Measurements from ENCODE around the gene VCAN. TPM values are rescaled to one million over a fixed set of nuclear protein-coding genes. Genes with fewer than 3 reads are reported as not detected.

The VCAN gene
- total and polyA plus RNA-seq, 2 of the 4 experiments (the other 2 are of a cell fraction) = 45.3 to 158 TPM

DNA sequence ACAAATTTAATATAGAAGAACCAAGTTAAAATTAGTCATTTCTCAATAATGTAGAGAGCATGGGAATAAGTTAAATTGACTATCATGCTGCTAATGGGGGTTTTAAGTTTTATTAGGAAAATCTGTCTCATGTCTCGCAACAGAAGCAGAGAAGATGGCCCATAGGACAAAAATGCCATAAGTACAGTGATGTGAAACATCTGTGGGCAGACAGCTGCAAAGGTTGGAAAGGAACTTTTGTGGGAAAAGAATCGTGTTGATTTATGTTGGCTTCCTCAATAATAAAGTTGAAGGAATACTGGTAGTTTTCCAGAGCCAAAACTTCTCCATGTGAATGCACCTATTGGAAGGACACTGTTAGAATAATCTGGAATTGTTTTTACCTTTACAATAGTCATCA, 44.8 kb downstream of the VCAN start:
- intact Hi-C loops (cut with micrococcal nuclease) = loop anchor here (2.0 kb wide), 1 partner anchor 42 kb away; no protein-coding TSS in a partner anchor
- Histone ChIP-seq H3K4me3 (ENCODE audit: insufficient read depth, low read depth, low read length) (no peak overlapping the region), H2AK5ac (ENCODE audit: low read depth, low read length) (no peak overlapping the region), H4K5ac (ENCODE audit: low read depth, low read length) (no peak overlapping the region), H3K9me3 (ENCODE audit: control insufficient read depth, insufficient read depth, low read length) (no peaks in the 10 kb centered on the region), H3K27ac (ENCODE audit: insufficient read depth, low read length) (no peak overlapping the region), H3K4me1 (ENCODE audit: control insufficient read depth, insufficient read depth, low read length) (peaks cover 5% of the 10 kb centered on the region; the same call in 1 of the 2 replicates), H3K79me1 (ENCODE audit: low read depth in 1 of 2, low read length in 2 of 2) (peaks cover 3 to 14% of the 10 kb centered on the region in 2 experiments; a peak in 1 of 4 replicates), H3K4ac (ENCODE audit: low read depth, low read length) (no peak overlapping the region), H3K36me3 (ENCODE audit: control insufficient read depth, insufficient read depth, low read length) (peaks cover 6% of the 10 kb centered on the region; the same call in 1 of the 2 replicates), H2AFZ (replicated peaks; ENCODE audit: low read length, poor library complexity) (no peak overlapping the region), H4K20me1 (ENCODE audit: insufficient read depth, low read length) (no peaks in the 10 kb centered on the region), H3K56ac (ENCODE audit: extremely low read depth, insufficient read depth, low read length) (no peak overlapping the region), H2BK20ac (ENCODE audit: low read depth, low read length) (no peak overlapping the region; the same call in 1 of the 2 replicates), H3K18ac (ENCODE audit: low read depth, low read length) (peak overlapping the region; percentile 58; the same call in 1 of the 2 replicates), H3K4me2 (ENCODE audit: low read depth, low read length) (peak overlapping the region; percentile 41; the same call in 1 of the 2 replicates), H3K9me1 (ENCODE audit: insufficient read depth, low read length) (peaks cover 4% of the 10 kb centered on the region; the same call in 1 of the 2 replicates), H3K14ac (replicated peaks; ENCODE audit: low read depth, low read length) (no peak overlapping the region; the same call in 1 of the 2 replicates), H3K27me3 (ENCODE audit: control insufficient read depth, insufficient read depth, low read length) (no peaks in the 10 kb centered on the region), H2AK9ac (replicated peaks; ENCODE audit: low read depth, low read length, poor library complexity) (no peak overlapping the region), H3K9ac (ENCODE audit: low read depth, low read length) (no peak overlapping the region), H3K23ac (ENCODE audit: low read depth, low read length) (no peak overlapping the region), H2BK5ac (ENCODE audit: low read depth, low read length, poor library complexity, severe bottlenecking) (peak overlapping the region; percentile 46), H4K8ac (ENCODE audit: low read depth in 2 of 2, low read length in 2 of 2) (0 out of 4 replicates have a peak overlapping the region, but pooled peaks of 1 of the 2 experiments have one; percentile 3), H2BK120ac (ENCODE audit: low read depth, low read length) (peak overlapping the region; percentile 2; the same call in 1 of the 2 replicates), H4K91ac (ENCODE audit: insufficient read depth, low read depth, low read length) (no peak overlapping the region), H2BK15ac (ENCODE audit: low read depth, low read length) (no peak overlapping the region)
- no peak for TF ChIP-seq FOS (IDR thresholded peaks at IDR 0.05; ENCODE audit: low read depth, low read length)
- no peak for TF ChIP-seq CHD1 (IDR thresholded peaks at IDR 0.05; ENCODE audit: low read depth, low read length)
- TF ChIP-seq SMC3 (IDR thresholded peaks at IDR 0.05; ENCODE audit: low read depth, low read length) = no peak
- TF ChIP-seq NFE2L2 (IDR thresholded peaks at IDR 0.05; ENCODE audit: low read depth, low read length) = no peak
- no peak for TF ChIP-seq BHLHE40 (IDR thresholded peaks at IDR 0.05; ENCODE audit: low read depth, low read length)
- no peak for TF ChIP-seq RCOR1 (IDR thresholded peaks at IDR 0.05; ENCODE audit: insufficient replicate concordance, low read length)
- no peak for TF ChIP-seq MXI1 (IDR thresholded peaks at IDR 0.05; ENCODE audit: borderline replicate concordance, low read depth, low read length)
- TF ChIP-seq RFX5 (IDR thresholded peaks at IDR 0.05; ENCODE audit: low read depth, low read length) = no peak
- TF ChIP-seq, protein P1, sequence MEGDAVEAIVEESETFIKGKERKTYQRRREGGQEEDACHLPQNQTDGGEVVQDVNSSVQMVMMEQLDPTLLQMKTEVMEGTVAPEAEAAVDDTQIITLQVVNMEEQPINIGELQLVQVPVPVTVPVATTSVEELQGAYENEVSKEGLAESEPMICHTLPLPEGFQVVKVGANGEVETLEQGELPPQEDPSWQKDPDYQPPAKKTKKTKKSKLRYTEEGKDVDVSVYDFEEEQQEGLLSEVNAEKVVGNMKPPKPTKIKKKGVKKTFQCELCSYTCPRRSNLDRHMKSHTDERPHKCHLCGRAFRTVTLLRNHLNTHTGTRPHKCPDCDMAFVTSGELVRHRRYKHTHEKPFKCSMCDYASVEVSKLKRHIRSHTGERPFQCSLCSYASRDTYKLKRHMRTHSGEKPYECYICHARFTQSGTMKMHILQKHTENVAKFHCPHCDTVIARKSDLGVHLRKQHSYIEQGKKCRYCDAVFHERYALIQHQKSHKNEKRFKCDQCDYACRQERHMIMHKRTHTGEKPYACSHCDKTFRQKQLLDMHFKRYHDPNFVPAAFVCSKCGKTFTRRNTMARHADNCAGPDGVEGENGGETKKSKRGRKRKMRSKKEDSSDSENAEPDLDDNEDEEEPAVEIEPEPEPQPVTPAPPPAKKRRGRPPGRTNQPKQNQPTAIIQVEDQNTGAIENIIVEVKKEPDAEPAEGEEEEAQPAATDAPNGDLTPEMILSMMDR (conservative IDR thresholded peaks at IDR 0.05; ENCODE audit: low read depth, low read length) = no peak
- TF ChIP-seq MAZ (IDR thresholded peaks at IDR 0.05; ENCODE audit: borderline replicate concordance, low read depth, low read length) = no peak
- no peak for TF ChIP-seq POLR2A (IDR thresholded peaks at IDR 0.05; ENCODE audit: low read depth, low read length)
- TF ChIP-seq, protein P2, sequence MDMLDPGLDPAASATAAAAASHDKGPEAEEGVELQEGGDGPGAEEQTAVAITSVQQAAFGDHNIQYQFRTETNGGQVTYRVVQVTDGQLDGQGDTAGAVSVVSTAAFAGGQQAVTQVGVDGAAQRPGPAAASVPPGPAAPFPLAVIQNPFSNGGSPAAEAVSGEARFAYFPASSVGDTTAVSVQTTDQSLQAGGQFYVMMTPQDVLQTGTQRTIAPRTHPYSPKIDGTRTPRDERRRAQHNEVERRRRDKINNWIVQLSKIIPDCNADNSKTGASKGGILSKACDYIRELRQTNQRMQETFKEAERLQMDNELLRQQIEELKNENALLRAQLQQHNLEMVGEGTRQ (IDR thresholded peaks at IDR 0.05; ENCODE audit: low read depth, low read length) = no peak
- TF ChIP-seq CEBPB (IDR thresholded peaks at IDR 0.05; ENCODE audit: low read depth, low read length) = no peak
- no peak for TF ChIP-seq ELK1 (IDR thresholded peaks at IDR 0.05; ENCODE audit: borderline replicate concordance, low read depth, low read length)
- no peak for TF ChIP-seq RAD21 (IDR thresholded peaks at IDR 0.05; ENCODE audit: low read length)
- no peak for TF ChIP-seq MAFK (IDR thresholded peaks at IDR 0.05; ENCODE audit: low read depth, low read length)
- 80% methylated on average over 1 of the region's 2 CpGs; no CpG with 5 or more reads in 1 of the 2 experiments for WGBS, 2 experiments (ENCODE audit: extremely low coverage in 2 of 2, insufficient read length in 1 of 2)
- dilution Hi-C loops (cut with HindIII; ENCODE audit: low sequenced_read_pairs, unreplicated experiment) = no loop called here
- ChIA-PET CTCF (no interaction called here), POLR2A (ENCODE audit: unreplicated experiment) (no interaction called here)
- ATAC-seq (ENCODE audit: low read depth) (no peak), DNase-seq (peak; percentile 32)
- no TSS peak for BruUV-seq (replicated peaks)
- in situ Hi-C loops (cut with MboI; ENCODE audit: low sequenced_read_pairs) = no loop called here

Measured in IMR-90 (cell line).